Suppressor macrophage treated with lipopolysaccharide for 1 hour (primary cell): ENCODE data around the gene ZKSCAN8.

Experiments
- DNase-seq, 3 donors: peaks; one replicate each; pipeline ENCODE4 v3.0.0-alpha.2; 2020 to 2022

The ZKSCAN8 gene

GRCh38 chr6:28206928-28207509, 65.3 kb downstream of the ZKSCAN8 start:
- peak; percentile 64 to 76 (median 71) for DNase-seq

GRCh38 chr6:28207510-28208110, 65.9 kb downstream of the ZKSCAN8 start:
- DNase-seq: peak; percentile 63 to 75 (median 67)

GRCh38 chr6:28208111-28208659, 66.5 kb downstream of the ZKSCAN8 start:
- no peak for DNase-seq
